NT2/D1 (cell line): ENCODE measurements around the gene CEMIP.

ENCODE experiments used
- SUZ12 ChIP-seq: IDR thresholded peaks from 2 replicates; pipeline ENCODE4 v1.6.1; 2011; ENCODE audit not compliant: insufficient read length, insufficient read depth; ENCODE audit errors: extremely low read depth
- YY1 ChIP-seq: IDR thresholded peaks from 2 replicates; pipeline ENCODE4 v1.6.1; 2011; ENCODE audit not compliant: insufficient read length, insufficient read depth
- ZNF274 ChIP-seq: IDR thresholded peaks from 2 replicates; pipeline ENCODE4 v1.6.1; 2011; ENCODE audit warnings: mild to moderate bottlenecking, low read depth, low read length

DNA sequence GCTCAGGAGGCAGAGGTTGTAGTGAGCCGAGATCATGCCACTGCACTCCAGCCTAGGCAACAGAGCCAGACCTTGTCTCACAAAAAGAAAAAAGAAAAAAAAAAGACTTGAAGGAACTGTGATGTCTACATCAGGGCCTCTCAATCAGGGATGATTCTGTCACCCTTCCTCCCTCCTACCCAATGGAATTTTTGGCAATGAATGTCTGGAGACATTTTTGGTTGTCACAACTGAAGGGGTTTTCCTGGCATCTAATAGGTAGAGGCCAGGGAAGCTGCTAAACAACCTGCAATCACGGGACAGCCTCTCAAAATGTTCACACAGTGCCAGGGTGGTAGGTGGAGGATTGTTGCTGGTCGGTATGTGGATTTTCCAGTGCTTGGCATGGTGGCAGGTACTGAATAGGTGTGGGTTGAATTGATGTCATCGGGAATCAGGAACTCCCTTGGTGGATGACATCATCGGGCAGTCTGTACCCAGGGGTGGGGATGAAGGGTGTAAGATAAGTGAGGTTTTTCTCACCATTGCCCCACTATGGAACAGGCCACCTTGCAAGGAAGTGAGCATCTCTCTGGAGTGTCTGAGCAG is 139.1 kb downstream of the CEMIP start:
- TF ChIP-seq SUZ12 = no peak
- no peak for TF ChIP-seq YY1
- TF ChIP-seq ZNF274 = no peak
